Measurements from ENCODE around the gene ATAD3A.
A peak's percentile ranks its signal among the peaks of the same experiment; 100 is the strongest.

ATAD3A gene

GRCh38 chr1:1529936-1530335 is 18.0 kb downstream of the ATAD3A start:
- no peaks in the 10 kb centered on the region for H3K4me1 ChIP-seq (ENCODE audit: control insufficient read depth, insufficient read depth, low read length)
- H3K9me3 ChIP-seq (ENCODE audit: control insufficient read depth, insufficient read depth, low read depth, low read length), result no peaks in the 10 kb centered on the region
- ChIA-PET CTCF (no interaction called here), POLR2A (no interaction called here)
- no peak overlapping the region for H3K4me3 ChIP-seq (ENCODE audit: low read depth, low read length)
- H3K36me3 ChIP-seq (ENCODE audit: control insufficient read depth in 2 of 2, insufficient read depth in 1 of 2, low read length in 2 of 2), result peaks cover 7 to 77% of the 10 kb centered on the region in 2 experiments; a peak in 2 of 3 replicates
- TF ChIP-seq ZNF335 (tag by site-specific recombination; conservative IDR thresholded peaks at IDR 0.05), result no peak
- no peak for TF ChIP-seq YY1 (tag by site-specific recombination; IDR thresholded peaks at IDR 0.05)
- TF ChIP-seq CTCF (tag by site-specific recombination; IDR thresholded peaks at IDR 0.05), result no peak
- TF ChIP-seq, protein P1, sequence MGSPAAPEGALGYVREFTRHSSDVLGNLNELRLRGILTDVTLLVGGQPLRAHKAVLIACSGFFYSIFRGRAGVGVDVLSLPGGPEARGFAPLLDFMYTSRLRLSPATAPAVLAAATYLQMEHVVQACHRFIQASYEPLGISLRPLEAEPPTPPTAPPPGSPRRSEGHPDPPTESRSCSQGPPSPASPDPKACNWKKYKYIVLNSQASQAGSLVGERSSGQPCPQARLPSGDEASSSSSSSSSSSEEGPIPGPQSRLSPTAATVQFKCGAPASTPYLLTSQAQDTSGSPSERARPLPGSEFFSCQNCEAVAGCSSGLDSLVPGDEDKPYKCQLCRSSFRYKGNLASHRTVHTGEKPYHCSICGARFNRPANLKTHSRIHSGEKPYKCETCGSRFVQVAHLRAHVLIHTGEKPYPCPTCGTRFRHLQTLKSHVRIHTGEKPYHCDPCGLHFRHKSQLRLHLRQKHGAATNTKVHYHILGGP (tag by site-specific recombination; IDR thresholded peaks at IDR 0.05), result no peak
- TF ChIP-seq ZNF510 (tag by site-specific recombination; IDR thresholded peaks at IDR 0.05; ENCODE audit: insufficient replicate concordance), result no peak
- TF ChIP-seq ZNF785 (tag by site-specific recombination; IDR thresholded peaks at IDR 0.05), result no peak
- no peak for TF ChIP-seq ZNF2 (tag by site-specific recombination; IDR thresholded peaks at IDR 0.05)
- TF ChIP-seq, protein P2, sequence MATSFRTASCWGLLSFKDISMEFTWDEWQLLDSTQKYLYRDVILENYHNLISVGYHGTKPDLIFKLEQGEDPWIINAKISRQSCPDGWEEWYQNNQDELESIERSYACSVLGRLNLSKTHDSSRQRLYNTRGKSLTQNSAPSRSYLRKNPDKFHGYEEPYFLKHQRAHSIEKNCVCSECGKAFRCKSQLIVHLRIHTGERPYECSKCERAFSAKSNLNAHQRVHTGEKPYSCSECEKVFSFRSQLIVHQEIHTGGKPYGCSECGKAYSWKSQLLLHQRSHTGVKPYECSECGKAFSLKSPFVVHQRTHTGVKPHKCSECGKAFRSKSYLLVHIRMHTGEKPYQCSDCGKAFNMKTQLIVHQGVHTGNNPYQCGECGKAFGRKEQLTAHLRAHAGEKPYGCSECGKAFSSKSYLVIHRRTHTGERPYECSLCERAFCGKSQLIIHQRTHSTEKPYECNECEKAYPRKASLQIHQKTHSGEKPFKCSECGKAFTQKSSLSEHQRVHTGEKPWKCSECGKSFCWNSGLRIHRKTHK (tag by site-specific recombination; IDR thresholded peaks at IDR 0.05), result no peak
- no peak for TF ChIP-seq GLI4 (tag by site-specific recombination; IDR thresholded peaks at IDR 0.05)
- TF ChIP-seq ZFP41 (tag by site-specific recombination; IDR thresholded peaks at IDR 0.05; ENCODE audit: borderline replicate concordance), result no peak
- no peak for TF ChIP-seq ZNF184 (tag by site-specific recombination; IDR thresholded peaks at IDR 0.05)
- no peak for TF ChIP-seq ZNF239 (tag by site-specific recombination; IDR thresholded peaks at IDR 0.05)
- TF ChIP-seq ZNF555 (tag by site-specific recombination; conservative IDR thresholded peaks at IDR 0.05), result no peak
- no peak for TF ChIP-seq ZNF670 (tag by site-specific recombination; IDR thresholded peaks at IDR 0.05; ENCODE audit: low read depth)
- TF ChIP-seq, protein P3, sequence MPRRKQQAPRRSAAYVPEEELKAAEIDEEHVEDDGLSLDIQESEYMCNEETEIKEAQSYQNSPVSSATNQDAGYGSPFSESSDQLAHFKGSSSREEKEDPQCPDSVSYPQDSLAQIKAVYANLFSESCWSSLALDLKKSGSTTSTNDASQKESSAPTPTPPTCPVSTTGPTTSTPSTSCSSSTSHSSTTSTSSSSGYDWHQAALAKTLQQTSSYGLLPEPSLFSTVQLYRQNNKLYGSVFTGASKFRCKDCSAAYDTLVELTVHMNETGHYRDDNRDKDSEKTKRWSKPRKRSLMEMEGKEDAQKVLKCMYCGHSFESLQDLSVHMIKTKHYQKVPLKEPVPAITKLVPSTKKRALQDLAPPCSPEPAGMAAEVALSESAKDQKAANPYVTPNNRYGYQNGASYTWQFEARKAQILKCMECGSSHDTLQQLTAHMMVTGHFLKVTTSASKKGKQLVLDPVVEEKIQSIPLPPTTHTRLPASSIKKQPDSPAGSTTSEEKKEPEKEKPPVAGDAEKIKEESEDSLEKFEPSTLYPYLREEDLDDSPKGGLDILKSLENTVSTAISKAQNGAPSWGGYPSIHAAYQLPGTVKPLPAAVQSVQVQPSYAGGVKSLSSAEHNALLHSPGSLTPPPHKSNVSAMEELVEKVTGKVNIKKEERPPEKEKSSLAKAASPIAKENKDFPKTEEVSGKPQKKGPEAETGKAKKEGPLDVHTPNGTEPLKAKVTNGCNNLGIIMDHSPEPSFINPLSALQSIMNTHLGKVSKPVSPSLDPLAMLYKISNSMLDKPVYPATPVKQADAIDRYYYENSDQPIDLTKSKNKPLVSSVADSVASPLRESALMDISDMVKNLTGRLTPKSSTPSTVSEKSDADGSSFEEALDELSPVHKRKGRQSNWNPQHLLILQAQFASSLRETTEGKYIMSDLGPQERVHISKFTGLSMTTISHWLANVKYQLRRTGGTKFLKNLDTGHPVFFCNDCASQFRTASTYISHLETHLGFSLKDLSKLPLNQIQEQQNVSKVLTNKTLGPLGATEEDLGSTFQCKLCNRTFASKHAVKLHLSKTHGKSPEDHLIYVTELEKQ (tag by site-specific recombination; IDR thresholded peaks at IDR 0.05; ENCODE audit: borderline replicate concordance), result no peak
- TF ChIP-seq ZNF600 (tag by site-specific recombination; IDR thresholded peaks at IDR 0.05), result no peak
- TF ChIP-seq ZNF473 (tag by site-specific recombination; IDR thresholded peaks at IDR 0.05), result no peak
- H3K27ac ChIP-seq (ENCODE audit: extremely low read depth, low read depth, low read length), result no peak overlapping the region

GRCh38 chr1:1531947-1532346 is 20.0 kb downstream of the ATAD3A start:
- Histone ChIP-seq H3K27ac (ENCODE audit: extremely low read depth, low read depth, low read length) (no peak overlapping the region), H3K36me3 (ENCODE audit: control insufficient read depth in 2 of 2, insufficient read depth in 1 of 2, low read length in 2 of 2) (peaks cover 0 to 66% of the 10 kb centered on the region in 2 experiments; a peak in 2 of 3 replicates), H3K4me1 (ENCODE audit: control insufficient read depth, insufficient read depth, low read length) (no peaks in the 10 kb centered on the region), H3K4me3 (ENCODE audit: low read depth, low read length) (no peak overlapping the region), H3K9me3 (ENCODE audit: control insufficient read depth, insufficient read depth, low read depth, low read length) (no peaks in the 10 kb centered on the region)
- no peak for TF ChIP-seq KLF8 (tag by site-specific recombination; IDR thresholded peaks at IDR 0.05)
- TF ChIP-seq SETDB1 (IDR thresholded peaks at IDR 0.05; ENCODE audit: insufficient read length, low read length), result peak; percentile 54
- CTCF ChIA-PET, result no interaction called here
- POLR2A ChIA-PET, result no interaction called here
